HG03175 (cell line): Measurements from ENCODE around the gene SH3BP2.

Experiments
- ATAC-seq: cut with Tn5 transposase; IDR thresholded peaks from one replicate; pipeline ENCODE4 v1.9.1; 2021; ENCODE audit warnings: mild to moderate bottlenecking, moderate library complexity; ENCODE audit not compliant: unreplicated experiment

The SH3BP2 gene

DNA sequence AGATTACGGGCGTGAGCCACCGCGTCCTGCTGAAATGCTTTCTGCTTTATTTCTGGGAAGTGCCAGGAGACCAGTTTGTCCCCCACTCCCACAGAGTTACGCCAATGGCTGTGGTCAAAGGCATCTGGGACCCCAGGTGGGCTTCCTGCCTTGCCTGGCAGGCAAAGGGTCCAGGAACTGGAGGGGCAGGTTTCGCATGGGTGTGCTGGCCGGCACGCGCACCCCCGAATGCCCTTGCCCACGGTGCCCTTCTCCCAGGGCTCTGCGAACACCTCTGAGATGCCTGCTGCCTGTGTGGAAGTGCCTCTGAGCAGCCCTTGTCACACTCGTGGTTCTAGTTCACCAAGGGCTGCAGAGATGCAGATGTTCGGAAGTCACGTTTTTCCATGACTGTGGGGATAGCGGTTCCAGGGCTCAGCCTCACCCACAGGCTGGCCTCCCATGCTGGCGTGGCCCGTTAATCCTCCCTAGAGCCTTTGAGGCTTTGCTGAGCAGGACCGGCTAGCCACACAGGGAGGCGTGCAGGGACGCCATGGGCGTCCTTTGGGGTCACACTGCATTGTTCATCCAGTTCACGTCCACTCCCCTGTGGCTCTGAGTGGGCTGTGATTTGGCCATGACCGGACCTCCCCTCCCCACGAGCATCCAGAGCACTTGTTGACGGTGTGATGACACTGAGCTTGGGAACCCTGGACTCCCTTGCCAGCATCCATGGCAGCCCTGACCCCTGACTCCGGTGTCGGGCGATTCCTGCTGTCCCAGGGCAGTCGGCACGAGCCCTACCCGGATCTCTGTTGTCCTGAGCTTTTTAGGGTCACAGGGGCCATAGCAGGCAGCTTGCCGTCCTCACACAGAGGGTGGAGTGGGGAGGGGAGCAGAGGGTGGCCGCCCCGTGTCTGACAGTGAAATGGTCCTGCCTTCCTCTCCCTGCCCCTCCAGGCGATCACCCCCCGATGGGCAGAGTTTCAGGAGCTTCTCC is 38.0 kb downstream of the SH3BP2 start:
- no peak for ATAC-seq

DNA sequence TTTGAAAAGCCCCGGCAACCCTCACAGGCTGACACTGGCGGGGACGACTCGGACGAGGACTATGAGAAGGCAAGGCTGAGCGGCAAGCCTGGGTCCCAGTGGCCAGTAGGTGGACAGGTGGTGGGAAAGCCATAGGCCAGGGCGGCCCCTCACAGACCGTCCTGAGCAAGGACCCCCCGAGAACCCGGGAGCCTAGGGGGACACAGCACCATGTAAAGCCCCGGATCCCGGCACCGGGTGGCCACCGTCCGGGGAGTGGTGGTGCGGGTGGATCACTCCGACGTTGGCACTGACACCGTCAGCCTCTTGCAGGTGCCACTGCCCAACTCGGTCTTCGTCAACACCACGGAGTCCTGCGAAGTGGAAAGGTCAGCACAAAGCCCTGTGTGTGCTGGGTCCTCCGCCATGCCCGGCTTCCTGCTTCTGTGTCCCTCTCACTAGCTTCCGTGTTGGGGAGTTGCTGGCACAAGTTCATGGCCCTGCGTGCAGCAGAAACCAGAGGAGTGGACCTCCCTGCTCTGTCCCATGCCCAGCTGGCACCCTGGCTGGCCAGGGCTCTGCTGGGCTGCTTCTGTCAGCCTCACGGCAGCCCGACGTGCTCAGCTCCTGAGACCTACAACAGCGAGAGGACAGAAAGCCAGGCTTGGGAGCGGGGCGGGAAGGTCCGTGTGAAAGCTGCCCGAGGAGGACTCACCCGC is 38.9 kb downstream of the SH3BP2 start:
- ATAC-seq: no peak

DNA sequence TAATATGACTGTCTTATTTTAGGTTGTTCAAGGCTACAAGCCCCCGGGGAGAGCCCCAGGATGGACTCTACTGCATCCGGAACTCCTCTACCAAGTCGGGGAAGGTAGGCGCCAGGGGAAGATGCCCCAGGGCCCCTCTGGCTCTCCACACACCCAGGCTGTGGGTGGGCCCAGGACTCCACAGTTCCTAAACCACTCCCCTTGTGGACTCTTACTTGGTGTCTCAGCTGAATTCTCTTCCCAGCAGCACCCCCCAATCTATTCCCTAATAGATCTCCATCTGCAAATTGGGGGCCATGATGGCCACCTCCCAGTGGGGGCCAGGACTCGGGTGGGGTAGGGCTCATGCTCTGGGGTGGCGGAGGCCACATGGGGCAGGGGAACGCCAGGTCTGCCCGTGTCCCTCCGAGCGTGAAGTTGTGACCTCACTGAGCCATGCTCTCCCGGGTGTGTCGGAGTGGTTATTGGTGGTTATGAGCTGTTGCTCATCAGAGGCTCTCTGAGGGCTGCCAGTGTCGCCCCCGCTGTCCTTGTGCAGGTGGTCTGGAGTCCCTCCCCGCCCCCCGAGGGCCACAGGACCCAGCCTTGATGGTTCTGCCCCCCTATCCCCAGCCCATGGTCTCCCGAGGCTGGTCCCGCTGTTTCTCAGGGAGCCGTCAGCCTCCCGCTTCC is 39.6 kb downstream of the SH3BP2 start:
- ATAC-seq: peak; percentile 75

DNA sequence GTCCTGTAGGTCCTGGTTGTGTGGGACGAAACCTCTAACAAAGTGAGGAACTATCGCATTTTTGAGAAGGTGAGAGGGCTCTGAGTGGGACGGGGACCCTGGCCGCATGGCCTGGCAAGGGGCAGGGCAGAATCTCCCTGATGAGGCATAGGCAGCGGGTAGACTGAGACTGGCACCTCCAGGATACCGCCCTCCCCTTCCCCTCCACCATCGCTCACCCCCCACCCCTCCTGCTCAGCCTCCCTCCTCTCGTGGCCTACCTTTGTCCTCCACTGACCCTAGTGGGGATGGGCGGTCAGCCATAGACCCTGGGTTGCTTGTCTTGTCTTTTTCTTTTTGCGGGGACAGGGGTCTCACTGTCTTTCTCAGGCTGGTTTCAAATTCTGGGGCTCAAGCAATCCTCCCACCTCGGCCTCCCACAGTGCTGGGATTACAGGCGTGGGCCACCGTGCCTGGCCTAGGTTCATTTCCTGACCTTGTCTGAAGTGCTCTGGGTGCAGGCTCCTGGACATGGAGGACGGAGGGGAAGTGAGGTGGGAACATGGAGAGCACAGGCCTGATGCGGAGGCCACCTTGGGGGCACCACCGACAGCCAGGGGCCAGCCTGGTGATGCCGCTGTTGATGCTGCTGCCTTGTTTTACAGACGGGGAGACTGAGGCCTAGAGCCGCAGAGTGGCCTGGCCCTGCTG is 40.2 kb downstream of the SH3BP2 start:
- no peak for ATAC-seq

DNA sequence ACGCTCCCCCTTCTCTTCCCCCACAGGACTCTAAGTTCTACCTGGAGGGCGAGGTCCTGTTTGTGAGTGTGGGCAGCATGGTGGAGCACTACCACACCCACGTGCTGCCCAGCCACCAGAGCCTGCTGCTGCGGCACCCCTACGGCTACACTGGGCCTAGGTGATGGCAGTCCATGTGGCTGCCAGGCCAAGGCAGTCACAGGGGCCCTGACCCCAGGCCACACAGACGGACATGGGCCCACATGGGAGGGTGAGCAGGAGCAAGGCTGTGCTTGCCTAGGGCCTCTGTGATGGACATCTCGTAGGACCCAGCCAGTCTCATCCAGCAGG is 40.8 kb downstream of the SH3BP2 start:
- ATAC-seq: no peak

DNA sequence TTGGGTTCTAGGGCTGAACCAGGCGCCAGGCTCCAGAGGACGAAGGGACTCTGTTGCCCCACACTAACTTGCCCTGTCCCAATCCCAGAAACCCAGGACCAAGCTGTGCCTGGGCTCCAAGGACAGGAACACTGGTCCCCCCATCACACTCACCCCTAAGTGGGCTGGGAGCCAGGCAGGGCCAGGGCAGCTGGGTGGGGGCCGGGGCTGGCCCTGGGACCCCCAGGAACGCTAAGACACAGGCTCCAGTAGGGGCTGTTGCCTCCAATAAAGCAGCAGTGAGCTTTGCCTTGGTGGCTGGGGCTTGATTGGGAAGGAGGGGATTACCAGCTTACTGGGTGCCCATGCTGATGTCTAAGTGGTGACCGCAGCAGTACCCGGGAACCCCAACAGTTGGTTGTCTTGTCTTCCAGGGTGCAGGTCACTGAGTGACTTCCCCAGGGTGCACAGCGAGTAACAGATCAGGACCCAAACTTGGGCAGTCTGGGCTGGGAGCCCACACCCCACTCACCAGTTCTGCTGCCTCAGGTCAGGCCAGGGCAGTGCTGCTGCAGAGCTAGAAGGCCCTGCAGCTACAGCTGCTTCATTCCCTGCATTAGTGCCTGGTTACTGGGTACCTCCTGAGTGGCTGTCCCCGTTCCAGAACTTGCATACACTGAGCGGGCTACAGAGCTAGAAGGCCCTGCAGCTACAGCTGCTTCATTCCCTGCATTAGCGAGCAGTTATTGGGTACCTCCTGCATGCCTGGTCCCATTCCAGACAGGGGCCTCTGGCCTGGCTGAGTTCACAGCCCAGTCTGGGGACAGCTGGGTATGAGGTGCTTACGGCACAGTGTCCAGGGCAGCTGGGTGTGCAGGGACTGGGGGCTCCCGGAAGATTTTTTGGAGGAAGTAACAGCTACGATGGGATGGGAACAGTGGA is 41.4 kb downstream of the SH3BP2 start:
- ATAC-seq: no peak

DNA sequence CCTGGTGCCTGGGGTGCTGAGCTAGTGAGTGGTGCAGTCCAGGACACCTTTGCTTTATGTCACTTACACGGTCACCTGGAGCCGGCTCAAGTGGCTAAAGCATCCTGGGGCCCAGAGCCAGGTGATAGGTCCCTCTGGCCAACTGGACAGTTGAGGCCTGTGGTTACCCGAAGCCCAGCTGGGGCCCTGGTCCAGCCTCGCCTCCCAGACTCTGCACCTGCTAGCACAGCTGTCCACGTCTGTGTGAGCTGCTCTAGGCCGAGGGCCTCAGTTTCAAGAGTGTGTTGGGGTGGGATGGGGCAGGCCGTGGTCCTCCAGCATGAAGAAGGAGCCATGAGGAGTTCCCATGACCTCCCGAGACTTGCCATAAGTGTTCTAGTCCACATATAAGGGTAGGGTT is 43.1 kb downstream of the SH3BP2 start:
- no peak for ATAC-seq

DNA sequence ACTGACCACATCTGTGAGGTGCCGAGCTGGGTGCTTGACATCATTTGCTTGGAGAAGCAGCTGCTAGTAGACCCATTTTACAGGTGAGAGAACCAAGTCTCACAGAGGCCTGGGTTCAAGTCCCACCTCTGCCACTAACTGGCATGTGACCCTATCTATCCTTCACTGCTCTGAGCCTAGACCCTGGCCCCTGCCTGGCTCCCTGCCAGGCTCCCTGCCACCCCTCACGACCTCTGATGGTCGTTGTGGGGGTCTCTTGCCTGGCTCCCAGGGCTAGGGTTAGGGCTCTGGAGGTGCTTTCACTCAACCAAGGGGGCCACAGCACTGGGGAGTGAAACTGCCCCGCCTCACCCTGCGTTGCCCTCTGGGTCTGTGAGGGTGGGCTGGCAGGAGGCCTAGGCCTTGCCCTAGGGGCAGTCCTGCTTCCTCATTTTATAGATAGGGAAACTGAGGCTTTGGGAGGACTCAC is 43.5 kb downstream of the SH3BP2 start:
- ATAC-seq: no peak

DNA sequence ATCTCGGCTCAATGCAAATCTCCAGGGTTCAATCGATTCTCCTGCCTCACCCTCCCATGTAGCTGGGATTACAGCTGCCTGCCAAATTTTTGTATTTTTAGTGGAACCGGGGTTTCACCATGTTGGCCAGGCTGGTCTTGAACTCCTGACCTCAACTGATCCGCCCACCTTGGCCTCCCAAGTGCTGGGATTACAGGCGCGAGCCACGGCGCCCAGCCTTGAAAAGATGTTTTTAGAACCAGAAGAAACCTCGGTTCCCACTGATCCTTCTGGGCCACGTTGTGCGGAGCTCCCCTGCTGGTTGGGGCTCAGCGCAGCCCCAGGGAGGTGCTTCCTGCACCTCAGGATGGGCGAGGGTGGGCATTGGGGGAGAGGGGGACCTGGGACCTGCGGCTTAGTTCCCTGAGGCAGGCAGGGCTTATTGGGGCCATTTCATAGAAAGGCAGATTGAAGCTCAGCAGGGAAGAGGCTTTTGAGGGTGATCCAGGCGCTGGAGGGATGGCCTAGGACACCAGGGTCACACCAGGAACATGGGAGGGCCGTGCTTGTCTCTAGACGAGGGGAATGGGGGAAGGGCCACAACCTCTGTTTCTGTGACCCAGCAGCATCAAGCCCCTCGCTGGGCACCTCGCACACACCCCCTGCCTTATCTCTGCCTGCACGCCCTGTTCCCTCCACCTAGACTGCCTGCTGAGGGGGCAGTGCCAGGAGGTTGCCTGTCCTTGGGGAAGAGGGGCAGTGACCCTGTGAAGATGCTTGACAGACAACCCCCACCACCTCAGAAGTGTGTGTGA is 44.4 kb downstream of the SH3BP2 start:
- ATAC-seq: no peak

DNA sequence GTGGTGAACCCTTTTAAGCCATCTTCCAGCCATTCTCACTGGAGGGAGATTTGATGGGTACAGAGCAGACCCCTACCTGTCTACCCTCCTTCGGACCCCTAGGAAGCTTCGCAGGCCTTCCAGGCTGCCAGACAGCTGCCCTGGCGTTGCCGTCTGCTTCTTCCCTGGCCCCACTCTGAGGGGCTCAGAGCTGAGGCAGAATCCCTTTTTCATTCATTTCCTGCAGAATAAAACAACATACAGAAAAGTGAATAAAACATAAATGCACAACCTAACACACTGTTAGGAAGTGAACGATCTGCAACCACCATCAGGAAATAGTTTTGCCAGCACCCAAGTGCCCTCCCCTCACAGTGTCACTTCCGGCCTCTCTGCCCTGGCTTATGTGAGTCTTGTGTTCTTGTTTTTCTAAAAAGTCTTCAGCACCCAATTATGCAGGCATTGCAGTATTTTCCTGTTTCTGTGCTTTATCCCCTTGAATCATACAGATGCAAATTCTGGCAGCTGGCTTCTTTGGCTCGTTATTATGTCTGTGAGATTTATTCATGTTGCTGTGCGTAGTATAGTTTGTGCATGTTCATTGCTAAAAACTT is 45.1 kb downstream of the SH3BP2 start:
- ATAC-seq: no peak

DNA sequence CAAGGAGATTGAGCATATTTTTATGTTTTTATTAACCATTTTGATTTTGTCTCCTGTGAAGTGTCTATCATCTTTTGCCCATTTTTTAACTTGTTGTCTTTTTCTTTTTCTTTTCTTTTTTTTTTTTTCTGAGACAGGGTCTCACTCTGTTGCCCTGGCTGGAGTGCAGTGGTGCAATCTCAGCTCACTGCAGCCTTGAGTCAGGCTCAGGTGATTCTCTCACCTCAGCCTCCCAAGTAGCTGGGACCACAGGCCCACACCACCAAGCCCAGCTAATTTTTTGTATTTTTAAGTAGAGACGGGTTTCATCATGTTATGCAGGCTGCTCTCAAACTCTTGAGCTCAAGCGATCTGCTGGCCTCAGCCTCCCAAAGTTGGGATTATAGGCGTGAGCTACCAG is 46.2 kb downstream of the SH3BP2 start:
- ATAC-seq: no peak

DNA sequence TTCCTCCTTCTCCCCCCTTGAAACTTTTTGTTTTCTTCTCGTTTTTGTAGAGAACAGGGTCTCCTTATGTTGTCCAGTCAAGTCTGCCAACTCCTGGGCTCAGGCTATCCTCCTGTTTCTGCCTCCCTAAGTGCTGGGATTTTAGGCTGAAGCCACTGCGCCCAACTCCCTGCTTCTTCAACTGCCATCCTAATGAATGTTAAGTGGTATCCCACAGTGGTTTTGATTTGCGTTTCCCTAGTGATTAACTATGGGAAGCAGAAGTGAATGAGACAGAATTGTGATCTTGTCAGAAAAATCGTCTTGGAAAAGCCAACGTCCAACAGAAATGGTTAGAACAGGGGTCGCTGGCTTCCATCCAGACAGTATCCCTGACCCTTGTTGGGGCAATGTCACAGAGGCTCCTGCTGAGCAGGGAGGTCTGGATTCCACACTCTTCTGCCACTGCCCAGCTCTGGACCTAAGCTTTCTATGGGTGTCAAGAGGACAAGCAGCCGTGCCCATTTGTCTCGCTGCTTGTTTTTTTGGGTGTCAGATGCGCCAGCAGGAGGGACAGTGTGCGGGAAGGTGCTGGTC is 49.9 kb downstream of the SH3BP2 start:
- ATAC-seq: no peak

DNA sequence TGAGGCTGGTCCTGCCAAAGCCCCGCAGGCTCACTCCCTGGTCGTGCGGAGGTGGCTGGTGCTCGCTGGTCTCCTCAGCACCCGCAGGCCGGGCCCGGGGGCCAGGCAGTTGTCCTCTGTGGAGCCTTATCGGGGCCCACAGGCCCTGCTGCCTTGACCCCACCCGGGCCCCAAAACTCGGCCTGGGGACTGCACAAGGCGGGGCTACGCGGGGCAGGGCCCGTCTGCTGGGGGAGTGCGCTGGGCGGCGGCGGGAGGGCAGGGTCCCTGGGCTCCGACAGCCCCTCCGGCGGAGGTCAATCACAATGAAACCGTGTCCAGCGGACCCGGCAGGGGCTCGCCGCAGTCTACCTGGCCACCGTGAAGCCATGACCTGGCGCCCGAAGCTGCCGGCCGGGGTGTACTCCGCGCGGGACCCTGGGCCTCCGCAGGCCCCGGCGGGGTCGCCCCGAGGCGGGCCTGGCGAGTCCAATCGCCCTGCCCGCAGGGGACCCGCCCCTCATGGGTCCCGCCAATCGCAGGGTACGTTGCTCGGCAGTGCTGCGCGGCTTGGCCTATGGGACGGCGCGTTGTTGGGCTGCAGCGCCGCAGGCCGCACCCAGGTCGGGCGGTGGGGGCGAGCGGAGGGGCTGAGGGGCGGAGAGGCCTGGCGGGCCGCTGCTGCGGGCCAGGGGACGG is 50.5 kb downstream of the SH3BP2 start, which contains the start of gene ADD1:
Gene ADD1 (plus strand): TSS at position 582 of the 678 bp plus-strand sequence. CDS start 32,072 bp downstream, outside the sequence.
- peak; percentile 84 for ATAC-seq

DNA sequence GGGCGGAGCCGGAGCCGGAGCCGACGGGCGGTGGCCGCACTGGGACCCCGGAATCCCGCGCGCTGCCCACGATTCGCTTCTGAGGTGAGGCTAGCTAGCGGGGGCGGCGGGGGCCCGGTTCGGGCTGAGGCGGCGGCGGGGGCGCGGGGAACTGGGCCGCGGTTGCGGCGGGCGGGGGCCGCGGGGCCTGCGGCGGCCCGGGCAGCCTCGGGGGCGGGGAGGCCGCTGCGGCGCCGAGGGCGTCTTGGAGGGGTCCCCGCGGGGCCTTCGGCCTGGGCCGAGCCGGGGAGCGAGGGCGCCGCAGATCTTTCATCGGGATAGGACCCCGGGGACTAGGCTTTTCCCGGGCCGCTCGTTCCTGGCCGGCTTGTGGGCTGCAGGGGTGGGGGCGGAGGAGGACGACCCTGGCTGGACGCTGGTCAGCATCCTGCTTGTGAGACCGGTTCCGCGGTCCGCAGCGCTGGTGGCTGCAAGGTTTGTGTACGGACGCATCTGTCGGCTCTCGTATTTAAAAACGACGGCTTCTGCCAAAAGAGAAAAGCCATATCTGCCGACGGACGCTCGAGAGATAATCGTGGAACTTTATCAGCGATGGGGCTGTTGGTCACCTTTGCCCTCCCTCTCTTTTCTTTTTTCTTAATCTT is 51.2 kb downstream of the SH3BP2 start:
- ATAC-seq: peak; percentile 31

DNA sequence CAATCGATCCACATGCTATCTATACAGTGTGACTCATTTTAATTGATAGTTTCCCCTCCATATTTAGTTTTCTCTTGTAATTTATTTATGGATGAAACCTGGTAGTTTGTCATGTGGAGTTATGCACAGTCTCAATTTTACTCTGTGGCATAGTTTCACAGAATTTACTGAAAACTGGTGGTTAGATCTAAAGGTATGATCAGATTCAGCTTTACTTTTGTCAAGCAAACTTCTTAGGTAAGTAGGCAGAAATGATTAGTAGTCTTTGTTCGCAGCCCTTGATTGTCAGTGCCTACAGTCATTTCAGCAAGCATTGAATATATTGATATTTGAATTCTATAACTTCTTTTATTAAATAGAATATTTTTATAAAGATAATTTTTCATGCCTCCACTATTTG is 53.3 kb downstream of the SH3BP2 start:
- no peak for ATAC-seq

DNA sequence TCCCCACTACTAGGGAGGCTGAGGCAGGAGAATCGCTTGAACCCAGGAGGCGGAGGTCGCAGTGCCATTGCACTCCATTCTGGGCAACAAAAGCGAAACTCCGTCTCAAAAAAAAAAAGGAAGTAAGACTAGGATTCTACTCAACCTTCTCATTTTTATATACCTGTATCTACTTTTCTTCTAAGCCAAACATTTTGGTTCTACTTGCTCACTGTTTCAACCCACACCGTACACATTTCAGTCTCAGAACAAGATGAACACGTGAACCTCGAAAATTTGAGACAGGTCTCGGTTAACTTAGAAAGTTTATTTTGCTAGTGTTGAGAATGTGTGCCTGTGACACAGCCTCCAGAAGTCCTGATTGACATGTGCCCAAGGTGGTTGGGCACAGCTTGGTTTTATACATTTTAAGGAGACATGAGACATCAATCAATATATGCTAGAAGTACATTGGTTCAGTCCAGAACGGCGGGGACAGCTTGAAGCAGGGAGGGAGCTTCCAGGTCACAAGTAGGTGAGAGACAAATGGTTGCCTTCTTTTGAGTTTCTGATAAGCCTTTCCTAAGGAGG is 54.5 kb downstream of the SH3BP2 start:
- ATAC-seq: no peak

DNA sequence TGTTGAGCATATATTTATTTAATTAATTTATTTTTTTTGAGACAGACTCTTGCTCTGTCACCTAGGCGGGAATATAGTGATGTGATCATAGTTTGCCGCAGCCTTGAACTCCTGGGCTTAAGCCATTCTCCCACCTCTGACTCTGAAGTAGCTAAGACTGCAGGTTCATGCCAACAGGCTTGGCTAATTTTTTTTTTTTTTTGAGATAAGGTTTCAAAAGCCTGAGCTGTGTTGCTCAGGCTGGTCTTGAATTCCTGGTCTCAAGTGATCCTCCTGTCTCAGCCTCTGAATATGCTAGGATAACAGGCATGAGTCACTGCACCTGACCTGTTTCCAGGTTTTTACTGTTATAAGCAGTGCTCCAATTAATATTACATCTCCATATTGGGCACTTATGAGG is 55.6 kb downstream of the SH3BP2 start:
- no peak for ATAC-seq
